ENCODE results near the gene ACSF3. TPM values are rescaled to one million over a fixed set of nuclear protein-coding genes. Genes with fewer than 3 reads are reported as not detected.

Gene ACSF3
- polyA plus RNA-seq, 1 donor from 2014 or later: 20.8 TPM

DNA sequence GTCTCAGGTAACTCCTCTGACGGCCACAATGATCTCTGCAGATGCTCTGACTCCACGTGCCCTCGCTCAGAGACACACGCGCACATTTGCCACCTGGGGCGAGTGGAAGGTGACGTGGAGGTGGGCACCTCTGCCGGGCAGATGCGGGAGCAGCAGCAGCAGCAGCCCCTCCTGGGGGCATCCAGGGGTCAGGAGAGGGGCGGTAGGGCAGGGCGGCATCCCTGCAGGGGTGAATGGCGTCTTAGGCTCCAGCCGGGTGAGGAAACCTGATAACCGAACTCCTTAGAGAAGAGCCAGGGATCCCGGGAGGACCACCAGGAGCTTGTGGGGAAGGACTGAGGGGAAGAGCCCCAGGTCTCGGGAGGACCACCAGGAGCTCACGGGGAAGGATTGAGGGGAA is 43.3 kb downstream of the ACSF3 start:
- TF ChIP-seq SMC3 (conservative IDR thresholded peaks at IDR 0.05; ENCODE audit: poor library complexity): no peak
- no peak for TF ChIP-seq POLR2AphosphoS5 (IDR thresholded peaks at IDR 0.05)
- TF ChIP-seq MXI1 (conservative IDR thresholded peaks at IDR 0.05; ENCODE audit: poor library complexity, severe bottlenecking): no peak
- TF ChIP-seq, protein P1, sequence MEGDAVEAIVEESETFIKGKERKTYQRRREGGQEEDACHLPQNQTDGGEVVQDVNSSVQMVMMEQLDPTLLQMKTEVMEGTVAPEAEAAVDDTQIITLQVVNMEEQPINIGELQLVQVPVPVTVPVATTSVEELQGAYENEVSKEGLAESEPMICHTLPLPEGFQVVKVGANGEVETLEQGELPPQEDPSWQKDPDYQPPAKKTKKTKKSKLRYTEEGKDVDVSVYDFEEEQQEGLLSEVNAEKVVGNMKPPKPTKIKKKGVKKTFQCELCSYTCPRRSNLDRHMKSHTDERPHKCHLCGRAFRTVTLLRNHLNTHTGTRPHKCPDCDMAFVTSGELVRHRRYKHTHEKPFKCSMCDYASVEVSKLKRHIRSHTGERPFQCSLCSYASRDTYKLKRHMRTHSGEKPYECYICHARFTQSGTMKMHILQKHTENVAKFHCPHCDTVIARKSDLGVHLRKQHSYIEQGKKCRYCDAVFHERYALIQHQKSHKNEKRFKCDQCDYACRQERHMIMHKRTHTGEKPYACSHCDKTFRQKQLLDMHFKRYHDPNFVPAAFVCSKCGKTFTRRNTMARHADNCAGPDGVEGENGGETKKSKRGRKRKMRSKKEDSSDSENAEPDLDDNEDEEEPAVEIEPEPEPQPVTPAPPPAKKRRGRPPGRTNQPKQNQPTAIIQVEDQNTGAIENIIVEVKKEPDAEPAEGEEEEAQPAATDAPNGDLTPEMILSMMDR (IDR thresholded peaks at IDR 0.05; ENCODE audit: poor library complexity, severe bottlenecking): no peak
- no peak for TF ChIP-seq RAD21 (conservative IDR thresholded peaks at IDR 0.05)
- no peak for TF ChIP-seq EP300 (conservative IDR thresholded peaks at IDR 0.05; ENCODE audit: poor library complexity, severe bottlenecking)
- TF ChIP-seq EZH2 (IDR thresholded peaks at IDR 0.05; ENCODE audit: borderline replicate concordance, insufficient read depth, low read length, poor library complexity, severe bottlenecking): no peak
- TF ChIP-seq, protein P2, sequence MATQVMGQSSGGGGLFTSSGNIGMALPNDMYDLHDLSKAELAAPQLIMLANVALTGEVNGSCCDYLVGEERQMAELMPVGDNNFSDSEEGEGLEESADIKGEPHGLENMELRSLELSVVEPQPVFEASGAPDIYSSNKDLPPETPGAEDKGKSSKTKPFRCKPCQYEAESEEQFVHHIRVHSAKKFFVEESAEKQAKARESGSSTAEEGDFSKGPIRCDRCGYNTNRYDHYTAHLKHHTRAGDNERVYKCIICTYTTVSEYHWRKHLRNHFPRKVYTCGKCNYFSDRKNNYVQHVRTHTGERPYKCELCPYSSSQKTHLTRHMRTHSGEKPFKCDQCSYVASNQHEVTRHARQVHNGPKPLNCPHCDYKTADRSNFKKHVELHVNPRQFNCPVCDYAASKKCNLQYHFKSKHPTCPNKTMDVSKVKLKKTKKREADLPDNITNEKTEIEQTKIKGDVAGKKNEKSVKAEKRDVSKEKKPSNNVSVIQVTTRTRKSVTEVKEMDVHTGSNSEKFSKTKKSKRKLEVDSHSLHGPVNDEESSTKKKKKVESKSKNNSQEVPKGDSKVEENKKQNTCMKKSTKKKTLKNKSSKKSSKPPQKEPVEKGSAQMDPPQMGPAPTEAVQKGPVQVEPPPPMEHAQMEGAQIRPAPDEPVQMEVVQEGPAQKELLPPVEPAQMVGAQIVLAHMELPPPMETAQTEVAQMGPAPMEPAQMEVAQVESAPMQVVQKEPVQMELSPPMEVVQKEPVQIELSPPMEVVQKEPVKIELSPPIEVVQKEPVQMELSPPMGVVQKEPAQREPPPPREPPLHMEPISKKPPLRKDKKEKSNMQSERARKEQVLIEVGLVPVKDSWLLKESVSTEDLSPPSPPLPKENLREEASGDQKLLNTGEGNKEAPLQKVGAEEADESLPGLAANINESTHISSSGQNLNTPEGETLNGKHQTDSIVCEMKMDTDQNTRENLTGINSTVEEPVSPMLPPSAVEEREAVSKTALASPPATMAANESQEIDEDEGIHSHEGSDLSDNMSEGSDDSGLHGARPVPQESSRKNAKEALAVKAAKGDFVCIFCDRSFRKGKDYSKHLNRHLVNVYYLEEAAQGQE (IDR thresholded peaks at IDR 0.05; ENCODE audit: borderline replicate concordance): no peak
- no peak for TF ChIP-seq TAF1 (IDR thresholded peaks at IDR 0.05; ENCODE audit: low read depth)
- H3K79me2 ChIP-seq (replicated peaks; ENCODE audit: insufficient read depth, low read length): no peaks in the 10 kb centered on the region
- H3K27ac ChIP-seq (ENCODE audit: low read length): peak overlapping the region; percentile 82
- no peak overlapping the region for H2AFZ ChIP-seq (ENCODE audit: low read depth, low read length)
- H3K9ac ChIP-seq (ENCODE audit: low read length): peak overlapping the region; percentile 59
- H3K36me3 ChIP-seq (ENCODE audit: insufficient read depth, low read length): no peaks in the 10 kb centered on the region
- no peaks in the 10 kb centered on the region for H3F3A ChIP-seq (ENCODE audit: insufficient read depth, low read length, poor library complexity, severe bottlenecking)
- H3K4me3 ChIP-seq (ENCODE audit: low read length): peak overlapping the region; percentile 45
- no peaks in the 10 kb centered on the region for H3K27me3 ChIP-seq (ENCODE audit: insufficient read depth, low read depth, low read length)
- no peaks in the 10 kb centered on the region for H4K20me1 ChIP-seq (ENCODE audit: insufficient read depth)
- H3K9me2 ChIP-seq (ENCODE audit: insufficient read depth, low read length): no peaks in the 10 kb centered on the region
- H3K4me2 ChIP-seq (ENCODE audit: low read length): no peak overlapping the region
- no peaks in the 10 kb centered on the region for H3K9me3 ChIP-seq (ENCODE audit: low read length)

DNA sequence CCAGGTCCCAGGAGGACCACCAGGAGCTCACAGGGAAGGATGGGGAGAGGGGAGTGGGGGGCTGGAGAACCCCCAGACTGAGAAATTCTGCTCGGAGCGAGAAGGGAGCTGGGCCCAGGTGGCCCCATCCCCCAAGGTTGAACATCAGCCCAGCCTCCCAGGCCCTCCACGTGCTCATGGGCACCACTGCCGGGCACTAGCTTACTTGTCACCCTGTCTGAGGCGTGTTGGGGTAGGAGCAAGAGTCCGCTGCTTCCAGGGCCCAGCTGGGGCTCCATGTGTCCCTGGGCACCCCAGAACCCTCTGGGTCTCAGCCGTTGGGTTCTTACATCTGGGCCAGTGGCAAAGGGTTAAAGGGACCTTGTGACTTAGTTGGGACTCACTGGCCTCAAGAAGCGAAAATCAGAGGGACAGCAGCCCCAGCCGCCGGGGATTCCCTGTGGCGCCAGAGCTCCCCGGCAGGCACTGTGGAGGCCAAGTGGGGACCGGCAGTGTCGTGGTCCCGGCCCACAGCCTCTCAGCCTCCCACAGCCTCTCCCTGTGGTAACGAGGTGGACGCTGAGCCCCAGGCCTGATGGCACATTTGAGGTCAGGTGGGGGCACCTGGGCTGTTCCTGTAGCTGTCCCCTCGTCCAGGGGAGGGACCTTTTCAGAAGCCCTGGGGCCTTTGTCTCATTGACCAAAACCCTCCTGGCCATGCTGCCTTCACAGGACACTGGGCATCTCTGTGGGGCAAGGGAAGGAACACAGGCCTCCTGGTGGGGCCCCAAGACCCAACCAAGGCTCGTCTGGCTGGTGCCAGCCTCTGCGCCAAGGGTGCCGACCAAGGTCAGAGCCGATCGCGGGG is 44.2 kb downstream of the ACSF3 start:
- no peak overlapping the region for H3K9ac ChIP-seq (ENCODE audit: low read length)
- H3K9me2 ChIP-seq (ENCODE audit: insufficient read depth, low read length): no peaks in the 10 kb centered on the region
- H3K36me3 ChIP-seq (ENCODE audit: insufficient read depth, low read length): no peaks in the 10 kb centered on the region
- no peaks in the 10 kb centered on the region for H3K27me3 ChIP-seq (ENCODE audit: insufficient read depth, low read depth, low read length)
- no peak overlapping the region for H3K27ac ChIP-seq (ENCODE audit: low read length)
- H3K9me3 ChIP-seq (ENCODE audit: low read length): no peaks in the 10 kb centered on the region
- no peak overlapping the region for H3K4me3 ChIP-seq (ENCODE audit: low read length)
- H4K20me1 ChIP-seq (ENCODE audit: insufficient read depth): no peaks in the 10 kb centered on the region
- H3K79me2 ChIP-seq (replicated peaks; ENCODE audit: insufficient read depth, low read length): no peaks in the 10 kb centered on the region
- H3F3A ChIP-seq (ENCODE audit: insufficient read depth, low read length, poor library complexity, severe bottlenecking): no peaks in the 10 kb centered on the region
- H3K4me2 ChIP-seq (ENCODE audit: low read length): no peak overlapping the region
- no peak overlapping the region for H2AFZ ChIP-seq (ENCODE audit: low read depth, low read length)
- TF ChIP-seq POLR2AphosphoS5 (IDR thresholded peaks at IDR 0.05) (no peak), EP300 (conservative IDR thresholded peaks at IDR 0.05; ENCODE audit: poor library complexity, severe bottlenecking) (no peak)
- TF ChIP-seq, protein P1 (IDR thresholded peaks at IDR 0.05; ENCODE audit: poor library complexity, severe bottlenecking): no peak

Data from neural cell (in vitro differentiated cells).